Stimulated activated CD4-positive, alpha-beta T cell treated with anti-CD3 and anti-CD28 coated beads, Interleukin-12 subunit alpha, Interleukin-12 subunit beta, amount 100 ng/mL, for 24 hours (primary cell): ENCODE measurements around the gene MRGPRX1.
"Not testable (repeated sequence)": the region's sequence is repeated elsewhere in the genome, so short reads cannot be mapped to it uniquely, and the experiment has no call there.

Experiments
- DNase-seq, 2 experiments: peaks; one replicate each; pipeline ENCODE4 v3.0.0-alpha.2; 2020; ENCODE audit warnings: low read depth in 2 of 2

Gene MRGPRX1

GRCh38 chr11:18939314-18939713 is at the start of gene MRGPRX1:
Gene MRGPRX1, minus strand, starts transcription at chr11:18939414. Its CDS starts 4,630 bp downstream, at chr11:18934784.
- no peak for DNase-seq

- DNase-seq = no peak
Observed at GRCh38 chr11:18987454-18988231, 48.4 kb upstream of the MRGPRX1 start.

DNA sequence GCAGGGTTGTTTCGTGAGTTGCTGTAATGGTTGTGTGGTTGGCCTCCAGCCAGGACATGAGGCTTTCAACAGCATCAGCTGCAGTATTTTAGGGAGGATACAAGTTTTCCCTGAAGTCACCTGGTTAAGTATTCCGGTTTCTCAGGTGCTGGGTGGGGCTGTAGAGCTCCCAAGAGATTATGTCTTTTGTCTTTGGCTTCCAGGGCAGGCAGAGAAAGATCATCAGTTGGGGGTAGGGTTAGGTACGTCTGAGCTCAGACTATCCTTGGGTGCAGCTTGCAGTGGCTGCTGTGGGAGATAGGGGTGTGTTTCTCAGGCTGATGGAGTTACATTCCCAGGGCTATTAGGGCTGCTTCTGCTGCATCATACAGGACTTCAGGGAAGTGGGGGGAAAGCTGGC is 47.5 kb upstream of the MRGPRX1 start:
- no peak for DNase-seq

DNA sequence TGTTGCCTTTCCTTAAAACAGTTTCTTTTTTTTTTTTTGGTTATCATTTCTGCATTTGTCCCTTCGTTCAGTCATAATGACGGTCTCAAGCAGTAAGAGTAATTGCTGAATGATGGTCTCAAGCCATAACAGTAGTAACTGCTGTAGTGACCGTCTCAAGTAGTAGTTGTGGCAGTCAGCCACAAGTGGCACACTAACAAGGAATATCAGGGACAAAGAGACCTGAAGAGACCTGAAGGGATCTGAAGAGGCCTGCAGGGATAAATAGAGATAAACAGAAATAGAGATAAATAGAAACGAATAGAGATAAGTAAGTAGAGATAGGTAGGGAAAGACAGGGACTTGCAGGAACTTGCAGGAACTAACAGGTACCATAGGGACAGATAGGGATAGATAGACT is 42.7 kb upstream of the MRGPRX1 start:
- DNase-seq = no peak

GRCh38 chr11:18974192-18974591 is 35.0 kb upstream of the MRGPRX1 start:
- no peak for DNase-seq

- DNase-seq = no peak
Observed at GRCh38 chr11:18972336-18972735, 33.1 kb upstream of the MRGPRX1 start.

- no peak for DNase-seq
Observed at GRCh38 chr11:18969720-18970119, 30.5 kb upstream of the MRGPRX1 start.

- no peak for DNase-seq
Observed at GRCh38 chr11:18958221-18958910, 19.2 kb upstream of the MRGPRX1 start.

- no peak for DNase-seq
Observed at GRCh38 chr11:18956630-18957029, 17.4 kb upstream of the MRGPRX1 start.

GRCh38 chr11:18936002-18936673 is 3.1 kb downstream of the MRGPRX1 start:
- no peak for DNase-seq

GRCh38 chr11:18934195-18934814 is 4.9 kb downstream of the MRGPRX1 start:
- no peak for DNase-seq

DNA sequence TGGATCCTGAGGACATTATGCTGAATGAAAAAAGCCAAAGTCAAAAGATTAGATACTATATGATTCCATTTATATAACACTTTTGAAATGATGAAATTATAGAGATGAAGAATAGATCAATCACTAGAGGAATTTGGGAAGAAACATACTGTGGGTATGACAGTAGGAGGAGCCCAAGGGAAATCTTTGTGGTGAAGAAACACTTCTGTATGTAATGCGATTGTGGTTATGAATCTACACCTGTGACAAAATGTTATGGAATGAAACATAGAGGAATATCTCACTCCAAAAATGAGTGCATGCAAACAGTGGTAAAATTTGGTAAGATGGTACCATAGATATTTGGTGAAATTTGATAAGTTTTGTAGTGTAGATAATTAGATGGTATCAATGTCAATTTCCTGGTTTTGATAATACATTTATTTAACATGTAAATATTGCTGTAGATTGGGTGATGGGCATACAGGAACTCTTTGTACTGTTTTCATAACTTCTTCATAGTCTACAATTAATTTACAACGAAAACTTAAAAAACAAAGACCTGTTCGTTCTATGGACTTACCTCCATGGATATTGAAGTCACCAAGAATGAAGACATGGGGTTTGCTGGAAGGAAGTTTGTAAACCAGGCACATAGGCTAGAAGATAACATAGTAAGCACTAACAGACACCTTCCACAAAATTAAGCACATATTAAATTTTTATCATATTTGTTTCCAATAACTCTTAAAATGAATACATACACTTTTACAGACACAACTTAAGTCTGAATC is 11.5 kb downstream of the MRGPRX1 start:
- DNase-seq = no peak

DNA sequence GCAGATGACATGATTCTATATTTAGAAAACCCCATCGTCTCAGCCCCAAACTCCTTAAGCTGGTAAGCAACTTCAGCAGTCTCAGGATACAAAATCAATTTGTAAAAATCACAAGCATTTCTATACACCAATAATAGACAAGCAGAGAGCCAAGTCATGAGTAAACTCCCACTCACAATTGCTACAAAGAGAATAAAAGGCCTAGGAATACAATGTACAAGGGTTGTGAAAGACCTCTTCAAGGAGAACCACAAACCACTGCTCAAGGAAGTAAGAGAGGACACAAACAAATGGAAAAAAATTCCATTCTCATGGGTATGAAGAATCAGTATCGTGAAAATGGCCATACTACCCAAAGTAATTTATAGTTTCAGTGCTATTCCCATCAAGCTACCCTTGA is 13.8 kb downstream of the MRGPRX1 start:
- DNase-seq = not testable (repeated sequence)

DNA sequence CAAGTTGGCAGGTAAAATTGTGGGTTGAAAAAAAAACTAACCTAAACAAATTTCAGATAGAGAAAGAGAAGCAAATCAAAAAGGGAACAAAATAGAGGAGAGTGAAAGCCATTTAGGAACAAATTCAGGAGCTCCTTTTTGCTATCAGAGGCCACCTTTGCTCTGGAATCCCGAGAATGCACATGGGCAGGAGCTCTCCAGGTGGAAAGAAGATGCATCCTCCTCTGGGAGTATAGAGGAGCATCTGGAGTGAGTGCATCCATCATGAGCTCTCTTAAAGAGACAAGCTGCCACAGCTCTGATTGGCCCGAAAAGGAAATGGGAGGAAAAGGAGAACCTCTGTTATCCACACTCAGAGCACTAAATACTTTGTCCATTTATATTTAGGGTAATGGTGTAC is 26.3 kb downstream of the MRGPRX1 start:
- no peak for DNase-seq

DNA sequence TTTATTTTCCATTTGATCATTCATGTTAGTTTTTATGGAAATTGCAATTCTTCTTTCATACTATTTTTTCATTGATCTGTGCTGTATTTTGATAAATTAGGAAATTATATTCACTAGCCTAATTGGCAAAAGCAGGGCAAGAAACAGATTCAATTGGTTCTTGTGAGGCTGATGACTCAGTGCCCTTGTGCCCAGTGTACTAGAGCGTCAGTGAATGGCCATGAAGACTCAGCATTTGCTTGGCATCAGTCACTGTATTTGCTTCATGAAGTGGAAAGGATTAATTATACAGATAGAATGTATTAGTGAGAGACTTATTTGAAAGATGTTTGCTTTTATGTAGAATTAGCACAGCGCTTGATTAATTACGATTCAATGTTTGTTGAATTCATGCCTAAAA is 31.8 kb downstream of the MRGPRX1 start:
- no peak for DNase-seq

DNA sequence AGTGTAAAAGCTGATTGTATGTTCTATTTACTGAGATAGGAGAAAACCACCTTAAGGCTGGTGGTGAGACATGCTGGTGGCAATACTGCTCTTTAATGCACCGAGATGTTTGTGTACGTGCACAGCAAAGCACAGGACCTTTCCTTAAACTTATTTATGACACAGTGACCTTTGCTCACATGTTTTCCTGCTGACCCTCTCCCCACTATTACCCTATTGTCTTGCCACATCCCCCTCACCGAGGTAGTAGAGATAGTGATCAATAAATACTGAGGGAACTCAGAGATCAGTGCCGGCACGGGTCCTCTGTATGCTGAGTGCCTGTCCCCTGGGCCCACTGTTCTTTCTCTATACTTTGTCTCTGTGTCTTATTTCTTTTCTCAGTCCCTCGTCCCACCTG is 38.6 kb downstream of the MRGPRX1 start:
- DNase-seq = not testable (repeated sequence)

- not testable (repeated sequence) for DNase-seq
Observed at GRCh38 chr11:18900151-18900611, 39.0 kb downstream of the MRGPRX1 start.

DNA sequence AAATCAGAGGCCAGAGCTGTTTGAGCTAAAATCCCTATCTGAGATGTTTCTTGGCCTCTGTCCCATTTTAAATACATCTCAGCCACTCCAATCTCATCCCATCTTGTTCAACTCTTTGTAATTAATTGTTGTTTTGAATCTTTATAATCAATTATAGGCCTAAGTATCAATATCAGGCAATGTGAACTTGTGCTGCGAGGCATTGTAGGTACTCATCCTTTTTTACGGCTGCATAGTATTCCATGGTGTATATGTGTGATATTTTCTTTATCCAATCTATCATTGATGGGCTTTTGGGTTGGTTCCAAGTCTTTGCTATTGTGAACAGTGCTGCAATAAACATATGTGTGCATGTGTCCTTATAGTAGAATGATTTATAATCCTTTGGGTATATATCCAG is 47.5 kb downstream of the MRGPRX1 start:
- DNase-seq = not testable (repeated sequence)

GRCh38 chr11:18890615-18891014 is 48.6 kb downstream of the MRGPRX1 start:
- no peak for DNase-seq
